ENCODE data around the gene PJA1.

The PJA1 gene, protein sequence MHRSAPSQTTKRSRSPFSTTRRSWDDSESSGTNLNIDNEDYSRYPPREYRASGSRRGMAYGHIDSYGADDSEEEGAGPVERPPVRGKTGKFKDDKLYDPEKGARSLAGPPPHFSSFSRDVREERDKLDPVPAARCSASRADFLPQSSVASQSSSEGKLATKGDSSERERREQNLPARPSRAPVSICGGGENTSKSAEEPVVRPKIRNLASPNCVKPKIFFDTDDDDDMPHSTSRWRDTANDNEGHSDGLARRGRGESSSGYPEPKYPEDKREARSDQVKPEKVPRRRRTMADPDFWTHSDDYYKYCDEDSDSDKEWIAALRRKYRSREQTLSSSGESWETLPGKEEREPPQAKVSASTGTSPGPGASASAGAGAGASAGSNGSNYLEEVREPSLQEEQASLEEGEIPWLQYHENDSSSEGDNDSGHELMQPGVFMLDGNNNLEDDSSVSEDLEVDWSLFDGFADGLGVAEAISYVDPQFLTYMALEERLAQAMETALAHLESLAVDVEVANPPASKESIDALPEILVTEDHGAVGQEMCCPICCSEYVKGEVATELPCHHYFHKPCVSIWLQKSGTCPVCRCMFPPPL

DNA sequence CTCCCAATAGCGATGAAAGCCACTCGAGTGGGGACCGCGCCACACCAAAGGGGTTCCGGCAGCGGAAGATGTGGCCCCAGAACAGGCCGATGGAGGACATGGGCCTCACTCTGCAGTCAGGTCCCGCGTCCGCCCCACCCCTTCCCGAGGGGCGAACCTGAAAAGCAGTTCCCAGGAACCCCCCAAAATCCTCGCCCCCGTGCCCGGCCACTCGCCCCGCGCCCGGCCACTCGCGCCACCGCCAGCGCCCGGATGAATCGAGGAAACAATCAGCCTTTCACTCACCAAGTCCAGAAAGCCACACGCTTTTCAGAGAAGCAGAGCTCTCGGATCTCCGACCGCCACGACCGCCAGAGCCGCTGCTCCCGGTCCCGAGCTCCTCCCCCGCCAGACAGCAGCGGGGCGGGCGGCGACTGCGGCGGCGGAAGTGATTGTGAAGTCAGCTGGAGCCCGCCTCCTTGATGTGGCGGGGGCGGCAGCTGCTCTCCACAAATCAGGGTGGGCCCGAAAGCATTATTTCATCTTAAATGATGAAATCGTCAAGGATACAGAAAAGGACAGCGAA lies at the start of gene PJA1:
PJA1 (minus strand) TSS at position 367 of the 565 bp plus-strand sequence. CDS start 2,380 bp downstream, outside the sequence.
- peak; percentile 77 for DNase-seq (ENCODE audit: low spot score)

DNA sequence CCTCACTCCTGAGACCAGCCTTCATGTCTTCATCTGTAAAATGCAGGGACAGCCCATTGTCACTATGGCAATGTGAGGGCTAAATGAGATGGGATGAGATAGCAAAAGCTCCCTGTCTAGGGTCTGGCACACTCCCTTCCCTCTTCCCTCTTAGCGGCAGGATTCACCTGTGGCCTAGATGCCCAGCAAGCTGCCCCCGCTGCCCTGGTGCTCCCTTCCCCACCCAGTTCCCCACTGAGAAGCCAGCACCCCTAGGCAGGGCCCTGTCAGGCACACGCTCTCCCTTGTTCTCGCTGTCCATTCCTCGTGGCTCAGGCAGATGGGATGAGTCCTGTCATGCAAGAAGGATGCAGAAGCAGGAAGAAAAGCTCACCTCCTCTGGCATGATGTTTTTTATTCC lies 49.2 kb upstream of the PJA1 start:
- no peak for DNase-seq (ENCODE audit: low spot score)

DNA sequence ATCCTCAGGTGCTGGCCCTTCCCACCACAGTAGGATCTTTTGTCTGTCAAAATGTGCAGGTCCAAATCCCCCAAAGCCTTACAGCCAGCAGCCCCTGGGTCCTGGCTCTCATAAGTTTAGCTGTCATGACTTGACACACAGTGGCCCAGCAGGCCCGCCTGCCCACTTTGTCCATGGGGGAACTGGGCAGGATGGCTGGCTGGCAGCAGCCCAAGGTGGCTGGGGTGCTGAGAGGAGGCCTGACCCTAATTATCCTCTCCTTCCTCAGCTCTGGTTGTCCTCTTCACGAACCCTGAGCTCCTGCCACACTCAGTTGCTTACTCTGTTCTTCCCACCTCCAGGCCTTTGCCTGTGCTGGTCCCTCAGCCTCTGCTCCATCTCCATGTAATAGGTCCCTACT lies 46.4 kb upstream of the PJA1 start:
- no peak for DNase-seq (ENCODE audit: low spot score)

DNA sequence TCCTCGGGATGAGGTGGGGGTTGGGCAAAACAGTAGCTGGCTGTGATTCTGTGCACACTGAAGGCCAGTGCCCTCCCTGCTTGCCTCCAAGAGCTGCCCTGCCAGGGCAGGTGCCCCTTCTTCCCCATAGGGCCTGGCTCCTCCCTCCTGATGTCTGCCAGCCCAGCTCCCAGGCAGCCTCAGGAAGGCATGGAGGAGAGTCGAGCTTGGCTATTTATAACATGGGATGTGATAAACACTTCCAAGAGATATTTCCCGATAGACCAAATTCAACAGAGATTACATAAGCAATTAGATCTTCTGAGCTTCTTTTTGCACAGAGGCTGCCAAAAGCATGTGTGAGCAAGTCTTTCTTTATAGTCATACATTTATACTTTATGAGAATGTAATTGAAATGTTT lies 45.3 kb upstream of the PJA1 start:
- no peak for DNase-seq (ENCODE audit: low spot score)

DNA sequence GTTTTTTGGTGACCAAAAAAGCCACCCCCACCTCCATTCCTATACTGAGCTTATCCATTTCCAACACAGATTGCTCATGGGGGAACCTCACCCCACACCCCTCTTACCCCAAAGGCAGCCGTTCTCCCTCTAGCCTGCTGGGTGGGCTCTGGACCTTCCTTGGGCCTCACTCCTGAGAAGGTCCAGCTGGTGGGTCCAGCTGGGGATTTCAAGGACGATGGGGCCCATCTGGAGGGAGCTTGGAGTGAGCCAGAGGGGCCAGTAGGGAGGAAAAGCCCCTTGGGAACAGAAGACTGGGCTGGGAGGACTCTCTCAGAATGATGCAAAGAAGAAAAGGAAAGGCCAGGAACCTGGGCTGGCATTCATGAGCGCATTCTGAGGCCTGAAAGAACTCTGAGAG lies 42.0 kb upstream of the PJA1 start:
- DNase-seq (ENCODE audit: low spot score): no peak

DNA sequence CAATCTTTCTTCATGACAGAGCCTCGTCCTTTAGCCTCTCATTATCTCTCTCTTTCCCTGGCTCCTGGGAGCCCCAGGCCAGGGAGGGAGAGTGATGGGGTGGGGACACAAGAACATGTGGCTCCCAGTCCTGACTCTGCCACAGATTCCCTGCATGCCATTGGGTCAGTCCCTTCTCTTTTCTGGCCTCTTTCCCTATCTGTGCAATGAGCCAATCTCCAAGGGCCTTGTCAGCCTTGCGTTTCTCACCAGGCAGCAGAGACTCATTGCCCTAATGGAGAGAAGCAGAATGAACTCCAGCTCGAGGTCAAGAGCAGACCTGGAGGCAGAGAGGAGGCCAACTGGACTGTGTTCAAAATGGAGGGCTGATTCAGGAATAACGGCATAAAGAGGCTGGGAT lies 38.4 kb upstream of the PJA1 start:
- no peak for DNase-seq (ENCODE audit: low spot score)

DNA sequence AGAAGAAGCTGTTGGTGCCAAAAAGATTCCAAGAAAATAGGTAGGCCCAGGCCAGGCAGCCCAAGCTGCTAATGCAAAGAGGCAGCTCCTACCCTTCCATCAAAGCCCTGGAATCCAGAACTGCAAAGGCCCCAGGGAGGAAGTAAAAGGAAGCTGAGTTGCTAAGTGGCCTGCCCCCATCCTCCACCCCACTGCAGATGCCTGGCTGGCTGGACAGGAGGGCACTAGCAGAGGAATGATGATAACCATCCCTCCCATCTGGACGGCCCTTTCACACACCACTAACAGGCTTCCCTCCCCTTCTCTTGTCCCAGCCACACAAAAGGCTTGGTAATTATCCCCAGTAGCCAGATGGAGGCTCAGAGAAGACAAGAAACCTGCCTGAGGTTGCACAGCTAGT lies 32.4 kb upstream of the PJA1 start:
- no peak for DNase-seq (ENCODE audit: low spot score)

DNA sequence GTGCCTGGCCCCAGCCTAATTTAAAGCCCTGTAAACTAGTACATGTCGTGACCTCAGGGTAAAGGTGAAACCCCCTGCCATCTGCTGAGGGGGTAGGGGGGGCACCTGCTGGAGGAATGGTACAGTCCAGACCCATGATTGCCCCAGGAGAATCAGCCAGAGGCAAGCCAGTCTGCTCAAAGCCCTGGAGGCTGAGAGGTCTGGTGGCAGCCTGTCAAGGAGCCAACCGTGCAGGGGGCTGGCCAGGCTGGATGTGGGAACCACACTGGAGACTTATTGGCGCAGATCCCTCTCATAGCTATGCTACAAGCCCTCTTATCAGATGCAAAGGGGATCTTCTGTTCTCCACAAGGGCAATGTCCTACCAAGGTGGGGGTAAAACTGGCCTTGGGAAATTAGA lies 31.4 kb upstream of the PJA1 start:
- no peak for DNase-seq (ENCODE audit: low spot score)

DNA sequence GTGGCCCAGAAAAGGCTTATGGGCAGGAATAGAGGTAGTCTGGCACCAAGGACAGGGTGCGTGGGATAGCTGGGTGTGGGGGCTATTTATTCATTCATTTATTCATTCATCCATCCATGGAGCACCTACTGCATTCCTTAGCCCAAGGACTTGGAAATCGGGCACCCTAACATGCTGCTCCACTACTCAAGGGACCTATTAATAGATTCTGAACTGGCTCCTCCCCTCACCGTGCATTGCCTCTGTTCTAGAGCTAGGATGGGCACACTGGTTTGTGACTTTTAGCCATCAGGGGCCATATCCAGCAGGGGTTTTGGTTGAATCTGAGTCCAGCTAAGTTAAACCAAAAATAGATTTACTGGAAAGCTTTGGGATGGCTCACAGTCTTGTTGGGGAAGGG lies 30.6 kb upstream of the PJA1 start:
- no peak for DNase-seq (ENCODE audit: low spot score)

DNA sequence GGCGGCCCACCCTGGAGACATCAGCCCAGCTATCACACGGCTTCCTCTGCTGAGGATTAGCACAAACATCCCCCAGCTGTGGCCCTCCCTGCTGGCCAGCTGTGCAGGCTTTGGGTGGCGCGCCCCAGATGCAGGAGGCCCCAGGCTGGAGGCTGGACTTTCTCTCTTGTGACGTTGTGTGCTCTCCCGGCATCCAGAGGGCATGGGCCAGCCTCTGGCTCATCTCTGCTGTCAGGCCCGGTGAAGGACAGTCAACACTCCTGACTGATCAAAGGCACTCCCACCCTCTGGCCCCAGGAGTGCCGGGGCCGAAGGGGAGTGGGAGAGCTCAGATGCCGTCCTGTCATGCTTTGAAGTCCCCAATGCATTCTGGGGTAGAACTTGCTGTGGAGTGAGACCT lies 29.9 kb upstream of the PJA1 start:
- DNase-seq (ENCODE audit: low spot score): no peak

DNA sequence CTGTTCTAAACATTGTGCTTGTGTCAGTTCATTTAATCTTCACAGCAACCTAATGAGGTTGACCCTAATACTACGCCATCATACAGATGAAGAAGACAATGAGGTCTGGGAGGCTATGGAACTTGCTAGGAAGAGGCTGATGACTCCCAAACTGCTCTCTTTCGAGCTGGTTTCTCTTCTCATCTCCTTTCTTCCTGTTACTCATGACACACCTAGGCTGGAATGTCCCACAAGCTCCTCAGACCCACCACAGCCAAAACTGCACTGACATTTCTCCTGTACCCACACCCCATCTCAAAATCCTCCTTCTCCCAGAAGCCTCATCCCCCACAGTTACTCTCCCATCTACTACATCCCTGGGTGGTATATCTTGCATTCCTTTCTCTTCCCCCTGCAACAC lies 27.4 kb upstream of the PJA1 start:
- DNase-seq (ENCODE audit: low spot score): no peak

DNA sequence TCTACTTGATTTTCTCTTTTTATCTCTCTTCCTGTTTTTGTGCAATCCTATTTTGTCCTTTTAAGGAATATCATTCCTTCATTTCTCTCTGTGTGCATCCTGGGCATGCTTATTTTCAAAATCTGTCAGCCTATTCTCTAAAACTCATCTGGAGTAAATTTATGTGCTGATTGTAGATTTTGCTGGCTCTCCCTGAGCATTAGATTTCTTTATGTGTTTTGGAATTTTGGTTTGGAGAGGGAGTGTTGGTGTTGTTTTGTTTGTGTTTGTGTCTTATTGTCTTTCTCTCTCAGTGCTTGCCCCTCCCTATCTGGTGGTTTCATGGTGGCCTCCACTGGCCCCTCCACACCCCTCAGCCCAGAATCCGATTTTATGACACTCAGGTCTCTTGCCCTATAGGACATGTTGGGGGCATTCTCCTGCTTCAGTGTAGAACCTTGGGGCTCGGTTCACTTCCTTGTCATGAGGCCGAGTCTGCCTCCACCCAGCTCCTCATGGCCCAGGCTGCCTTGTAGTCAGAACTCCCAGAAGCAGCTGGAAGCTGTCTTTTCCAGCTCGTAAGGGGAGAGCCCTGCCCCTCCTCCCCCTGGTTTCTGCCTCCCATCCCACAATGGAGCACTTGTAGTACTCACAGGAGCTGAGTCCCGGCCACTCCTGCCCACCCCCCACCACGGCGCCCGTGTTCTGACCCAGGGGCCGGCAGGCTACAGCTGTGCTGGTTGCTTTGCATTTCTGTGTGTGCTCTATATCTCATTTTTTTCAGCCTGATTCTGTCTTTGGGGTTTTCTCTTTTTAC lies 24.5 kb upstream of the PJA1 start:
- DNase-seq (ENCODE audit: low spot score): no peak

DNA sequence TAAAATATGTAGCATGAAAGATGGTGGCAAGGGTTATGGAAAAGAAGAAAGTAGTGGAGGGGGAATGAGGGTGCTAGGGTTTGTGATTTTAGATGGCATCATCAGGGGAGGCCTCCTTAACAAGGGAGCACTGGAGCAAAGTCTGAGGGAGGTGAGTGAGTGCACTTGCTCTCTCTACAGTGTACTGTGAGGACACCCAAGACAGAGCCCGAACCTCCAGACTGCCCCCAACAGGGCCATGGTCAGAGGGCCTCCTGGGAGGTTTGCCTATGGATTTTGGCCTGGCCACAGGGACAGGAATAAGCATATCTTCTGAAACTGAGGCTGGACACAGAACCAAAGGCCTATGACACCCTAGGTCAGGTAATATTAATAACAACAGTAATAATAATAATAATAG lies 21.4 kb upstream of the PJA1 start:
- no peak for DNase-seq (ENCODE audit: low spot score)

DNA sequence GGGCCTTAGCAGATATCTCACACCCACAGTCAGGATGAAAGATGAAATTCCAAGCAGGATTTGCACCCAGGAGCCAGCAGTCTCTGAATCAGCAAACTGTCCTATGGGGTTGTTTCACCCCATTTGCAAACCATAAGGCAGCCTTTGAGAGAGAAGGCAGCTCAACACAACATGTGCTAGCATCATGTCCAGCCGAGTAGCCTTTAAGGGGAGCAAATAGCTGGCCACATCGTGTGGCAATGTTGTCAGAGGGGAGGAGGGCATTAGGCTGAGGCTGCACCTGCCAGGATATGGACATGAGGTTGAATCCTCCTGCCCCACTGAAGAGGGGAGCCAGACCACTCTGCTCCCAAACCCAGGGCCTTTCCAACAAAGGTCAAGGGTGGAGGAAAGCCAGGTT lies 20.6 kb upstream of the PJA1 start:
- DNase-seq (ENCODE audit: low spot score): no peak

DNA sequence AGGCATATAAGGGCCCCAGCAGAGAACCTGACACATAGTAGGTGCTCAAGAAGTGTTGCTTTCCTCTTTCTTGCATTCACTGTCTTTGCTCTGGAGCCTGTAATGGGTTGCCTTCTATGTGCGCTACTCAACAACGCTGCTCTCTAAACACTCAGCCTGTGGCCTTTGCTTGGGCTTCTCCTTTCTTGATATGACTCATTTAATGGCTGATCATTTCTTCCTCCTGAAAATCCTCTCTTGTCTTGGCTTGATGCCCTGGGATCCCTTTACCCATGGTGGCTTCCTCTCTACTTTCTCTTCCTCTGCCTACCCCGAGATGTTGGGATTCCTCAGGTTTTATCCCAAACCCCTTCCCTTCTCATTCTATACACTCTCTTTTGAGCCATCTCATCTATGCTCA lies 19.9 kb upstream of the PJA1 start:
- no peak for DNase-seq (ENCODE audit: low spot score)

DNA sequence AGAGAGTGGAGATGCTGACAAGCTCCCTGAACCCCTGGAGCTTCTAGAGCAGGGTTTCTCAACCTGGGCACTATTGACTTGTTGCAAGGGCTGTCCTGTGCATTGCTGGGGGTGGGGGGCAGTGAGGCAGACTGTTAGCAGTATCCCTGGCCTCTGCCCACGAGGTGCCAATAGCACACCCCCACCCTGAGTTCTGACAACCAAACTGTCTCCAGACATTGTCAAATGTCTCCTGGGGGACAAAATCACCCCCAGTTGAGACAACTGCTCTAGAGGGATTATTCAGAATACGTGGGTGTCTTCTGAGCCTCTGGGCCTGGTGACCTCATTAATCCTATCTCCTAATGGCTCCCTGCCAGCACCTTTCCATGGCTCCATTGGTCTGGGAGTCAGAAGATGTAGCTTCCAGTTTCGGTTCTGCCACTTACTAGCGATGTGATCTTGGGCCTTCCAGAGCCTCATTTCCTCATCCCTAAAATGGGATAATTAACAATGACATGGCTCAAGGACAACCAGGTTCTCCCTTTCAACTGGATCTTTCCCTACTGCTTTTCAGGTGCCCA lies 17.6 kb upstream of the PJA1 start:
- no peak for DNase-seq (ENCODE audit: low spot score)

DNA sequence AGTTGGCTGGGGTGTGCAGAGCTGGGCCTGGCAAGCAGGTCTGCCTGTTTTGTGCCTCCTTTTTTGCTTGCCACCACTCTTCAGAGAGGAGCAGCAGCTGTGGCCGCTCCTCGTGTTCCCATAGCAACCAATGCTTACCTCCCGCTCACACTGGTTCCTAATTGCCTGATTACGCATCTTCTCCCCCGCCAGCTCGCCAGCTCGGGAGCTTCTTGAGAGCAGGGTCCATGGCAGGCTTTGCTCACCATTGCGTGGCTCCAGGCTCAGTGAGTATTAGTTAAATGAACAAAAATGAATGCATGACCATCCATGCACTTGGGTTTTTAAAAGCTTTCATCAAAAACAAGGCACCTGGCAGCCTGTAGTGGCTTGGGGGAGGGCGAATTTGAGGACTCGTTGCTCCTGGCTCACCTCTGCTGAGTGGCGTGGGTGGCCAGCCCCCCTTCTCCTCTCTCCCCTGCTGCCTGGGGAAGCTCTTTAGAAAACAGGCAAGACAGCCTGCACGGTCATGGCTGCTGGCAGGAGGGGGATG lies 14.2 kb upstream of the PJA1 start:
- no peak for DNase-seq (ENCODE audit: low spot score)

DNA sequence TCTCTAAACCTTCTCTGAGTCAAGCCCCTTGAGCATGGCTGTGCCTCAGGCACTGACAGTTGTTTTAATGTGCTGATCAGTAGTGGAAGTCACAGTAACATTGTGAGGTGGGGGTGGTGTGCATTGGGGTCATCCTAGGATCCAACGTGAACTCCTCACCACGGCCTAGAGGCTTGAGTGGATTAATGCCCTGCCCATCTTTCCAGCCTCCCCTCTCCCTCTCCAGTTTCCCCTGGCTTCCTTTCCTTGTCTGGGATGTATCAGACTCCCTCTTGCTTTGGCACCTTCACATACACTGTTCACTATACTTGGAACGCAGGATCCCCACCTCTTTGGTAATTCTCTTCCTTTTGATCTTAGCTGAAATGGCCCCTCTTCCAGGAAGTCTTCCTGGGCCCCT lies 13.3 kb upstream of the PJA1 start:
- no peak for DNase-seq (ENCODE audit: low spot score)

DNA sequence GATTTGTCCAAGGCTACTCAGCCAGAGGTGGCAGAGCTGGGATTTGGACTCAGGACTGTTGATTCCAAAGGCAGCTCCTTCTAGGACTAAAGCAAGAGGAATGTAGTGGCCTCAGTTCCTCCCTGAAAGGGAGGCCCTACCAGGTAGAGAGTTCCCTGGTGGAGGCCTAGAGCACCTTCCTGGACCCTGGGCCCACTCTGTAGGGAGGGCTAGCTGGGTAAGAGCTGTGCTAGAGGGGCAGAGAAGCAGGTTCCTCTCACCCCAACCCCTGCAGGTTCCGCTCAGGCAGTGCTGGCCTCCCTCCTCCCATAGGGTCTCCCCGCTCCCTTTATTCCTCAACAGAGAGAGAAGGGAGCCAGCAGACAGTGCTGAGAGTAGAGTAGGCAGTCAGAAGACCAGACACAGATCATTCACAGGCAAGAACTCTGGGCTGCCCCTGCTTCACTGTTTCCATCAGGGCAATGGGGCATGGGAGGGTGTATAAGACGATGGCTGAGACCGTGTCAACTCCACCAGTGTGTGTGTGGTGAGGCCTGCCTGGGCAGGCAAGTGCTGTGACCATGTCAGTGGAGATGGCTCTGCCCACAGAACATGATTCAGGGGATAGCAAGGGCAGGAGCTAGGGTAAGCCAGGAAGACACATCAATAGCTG lies 12.4 kb upstream of the PJA1 start:
- DNase-seq (ENCODE audit: low spot score): no peak

DNA sequence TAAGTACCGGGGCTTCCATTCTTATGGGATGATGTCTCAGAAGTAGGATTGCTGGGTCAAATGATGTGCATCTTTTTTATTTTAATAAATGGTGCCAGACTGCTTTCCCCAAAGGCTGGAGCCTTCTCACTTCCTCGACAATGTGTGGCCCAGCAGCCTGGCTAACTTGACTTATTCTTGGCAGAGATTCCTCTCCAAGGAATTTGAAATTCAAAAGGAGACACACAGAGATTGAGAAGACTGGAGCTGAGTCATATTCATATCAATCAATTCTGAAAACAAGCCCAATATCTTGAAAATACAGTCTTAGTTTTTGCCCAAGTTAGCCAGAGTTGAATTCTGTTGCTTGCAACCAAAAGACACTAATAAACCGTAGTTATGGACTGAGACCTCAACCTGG lies 10.8 kb upstream of the PJA1 start:
- DNase-seq (ENCODE audit: low spot score): no peak

DNA sequence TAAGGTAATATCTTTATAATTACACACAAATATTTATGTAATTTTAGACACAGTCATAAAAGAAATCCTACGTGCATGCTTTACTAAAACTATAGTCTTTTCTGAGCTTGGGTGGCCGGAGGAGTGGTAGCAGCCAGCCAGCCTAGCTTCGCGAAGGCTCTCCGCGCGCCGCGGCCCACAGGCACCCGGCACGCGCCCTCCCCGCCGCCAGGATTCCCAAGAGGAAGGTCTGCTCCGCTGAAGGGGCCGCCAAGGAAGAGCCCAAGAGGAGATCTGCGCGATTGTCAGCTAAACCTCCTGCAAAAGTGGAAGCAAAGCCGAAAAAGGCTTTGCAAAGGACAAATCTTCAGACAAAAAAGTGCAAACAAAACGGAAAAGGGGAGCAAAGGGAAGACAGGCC lies 8.7 kb upstream of the PJA1 start:
- DNase-seq (ENCODE audit: low spot score): no peak

DNA sequence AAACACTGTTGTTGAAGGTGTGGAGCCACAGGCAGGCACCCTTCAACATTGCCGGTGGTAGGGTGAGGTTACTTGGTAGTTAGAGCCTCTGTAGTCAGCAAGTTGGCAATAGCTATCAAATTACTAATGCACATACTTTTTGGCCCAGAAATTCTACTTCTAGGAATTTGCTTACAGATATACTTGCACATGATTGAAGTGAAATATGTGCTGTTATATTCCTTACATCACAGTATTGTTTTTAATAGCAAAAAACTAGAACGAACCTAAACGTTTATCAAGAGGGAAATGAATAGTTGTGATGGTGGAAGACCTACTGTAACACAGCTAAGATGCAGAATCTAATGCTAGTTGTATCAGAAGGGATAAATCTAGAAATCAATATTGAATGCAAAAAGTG lies 7.7 kb upstream of the PJA1 start:
- no peak for DNase-seq (ENCODE audit: low spot score)
